GM23338 (cell line): ENCODE data around the gene ZNF490. TPM values are rescaled to one million over a fixed set of nuclear protein-coding genes. Genes with fewer than 3 reads are reported as not detected.

Experiments
- ATAC-seq: fragments of 200-7000 bp; cut with Tn5 transposase; 3 replicates; pipeline ENCODE4 v1.9.1; 2020
- DNase-seq: peaks from one replicate; pipeline ENCODE4 v3.0.0-alpha.2; 2015; ENCODE audit warnings: low spot score
- H2AFZ ChIP-seq: fragments of 200-600 bp; sonication (generic); 2 replicates; pipeline ENCODE4 v1.8.0; 2016; ENCODE audit warnings: antibody characterized with exemption, mild to moderate bottlenecking, moderate library complexity
- H3F3A ChIP-seq: fragments of 200-600 bp; sonication (generic); replicated peaks from 2 replicates; pipeline ENCODE4 v1.8.0; 2017; ENCODE audit warnings: antibody characterized with exemption, mixed run types, low read depth
- H3K27ac ChIP-seq: fragments of 200-600 bp; sonication (generic); 2 replicates; pipeline ENCODE4 v1.6.1; 2016; ENCODE audit warnings: low read depth
- H3K27me3 ChIP-seq: fragments of 200-600 bp; sonication (generic); 2 replicates; pipeline ENCODE4 v1.8.0; 2016; ENCODE audit warnings: mild to moderate bottlenecking, mixed run types, moderate library complexity; ENCODE audit not compliant: insufficient read depth
- H3K36me3 ChIP-seq: fragments of 200-600 bp; sonication (generic); 2 replicates; pipeline ENCODE4 v1.8.0; 2016; ENCODE audit warnings: mild to moderate bottlenecking; ENCODE audit not compliant: insufficient read depth
- H3K4me1 ChIP-seq: fragments of 200-600 bp; sonication (generic); 2 replicates; pipeline ENCODE4 v1.8.0; 2016; ENCODE audit warnings: mild to moderate bottlenecking, moderate library complexity; ENCODE audit not compliant: insufficient read depth
- H3K4me2 ChIP-seq: fragments of 200-600 bp; sonication (generic); 2 replicates; pipeline ENCODE4 v1.7.1; 2017; ENCODE audit warnings: mixed run types
- H3K4me3 ChIP-seq: fragments of 200-600 bp; sonication (generic); 2 replicates; pipeline ENCODE4 v1.6.1; 2016; ENCODE audit warnings: mixed run types
- H3K79me2 ChIP-seq: fragments of 200-600 bp; sonication (generic); replicated peaks from 2 replicates; pipeline ENCODE4 v1.8.0; 2017; ENCODE audit warnings: mild to moderate bottlenecking; ENCODE audit not compliant: insufficient read depth
- H3K9me2 ChIP-seq: fragments of 200-600 bp; sonication (generic); 2 replicates; pipeline ENCODE4 v1.8.0; 2017; ENCODE audit not compliant: insufficient read depth
- H4K20me1 ChIP-seq: fragments of 200-600 bp; sonication (generic); replicated peaks from 2 replicates; pipeline ENCODE4 v1.8.0; 2017; ENCODE audit warnings: mild to moderate bottlenecking; ENCODE audit not compliant: insufficient read depth
- H3K27ac Mint-ChIP-seq: 2 replicates; pipeline ENCODE4 v1.8.0; 2020; ENCODE audit warnings: inconsistent platforms, mild to moderate bottlenecking, moderate library complexity, mixed read lengths
- H3K27me3 Mint-ChIP-seq: 3 replicates; pipeline ENCODE4 v1.8.0; 2022; ENCODE audit warnings: low read depth, mild to moderate bottlenecking, moderate library complexity, mixed read lengths, inconsistent platforms; ENCODE audit not compliant: insufficient read depth, poor library complexity
- H3K36me3 Mint-ChIP-seq: 3 replicates; pipeline ENCODE4 v1.8.0; 2021; ENCODE audit warnings: low read depth, mild to moderate bottlenecking, inconsistent platforms, moderate library complexity, mixed read lengths
- H3K4me1 Mint-ChIP-seq: 3 replicates; pipeline ENCODE4 v1.8.0; 2020; ENCODE audit warnings: mild to moderate bottlenecking, inconsistent platforms, mixed read lengths
- H3K4me3 Mint-ChIP-seq: 3 replicates; pipeline ENCODE4 v1.8.0; 2021; ENCODE audit warnings: moderate library complexity, mild to moderate bottlenecking, inconsistent platforms, mixed read lengths
- H3K9me3 Mint-ChIP-seq: 3 replicates; pipeline ENCODE4 v1.8.0; 2020; ENCODE audit warnings: moderate library complexity, mild to moderate bottlenecking, inconsistent platforms, mixed read lengths
- CREB1 ChIP-seq: fragments of 250-450 bp; sonication (Bioruptor Pico); IDR thresholded peaks from 2 replicates; pipeline ENCODE4 v1.5.0; 2020; ENCODE audit warnings: low read depth, mild to moderate bottlenecking, moderate library complexity
- CTCF ChIP-seq, 2 experiments: fragments of 200-600 bp in 1 of 2; sonication (generic) in 1 of 2; conservative IDR thresholded peaks; 2 replicates each; pipeline versions ENCODE4 v1.5.1 to v1.6.1; 2016 to 2017; ENCODE audit warnings: antibody characterized with exemption in 2 of 2, low read depth in 2 of 2, mild to moderate bottlenecking in 2 of 2, moderate library complexity in 1 of 2
- EZH2 ChIP-seq: fragments of 200-600 bp; sonication (generic); IDR thresholded peaks from one replicate; pipeline ENCODE4 v1.8.0; 2017; ENCODE audit warnings: antibody characterized with exemption, mild to moderate bottlenecking, low read depth; ENCODE audit not compliant: unreplicated experiment
- JUNB ChIP-seq: IDR thresholded peaks from one replicate; pipeline ENCODE4 v1.6.1; 2016; ENCODE audit warnings: antibody characterized with exemption; ENCODE audit not compliant: unreplicated experiment
- NANOG ChIP-seq: IDR thresholded peaks from 2 replicates; pipeline ENCODE4 v1.6.1; 2016; ENCODE audit warnings: antibody characterized with exemption, borderline replicate concordance
- POLR2AphosphoS5 ChIP-seq: IDR thresholded peaks from 2 replicates; pipeline ENCODE4 v1.6.1; 2016; ENCODE audit warnings: antibody characterized with exemption, low read depth
- REST ChIP-seq: IDR thresholded peaks from one replicate; pipeline ENCODE4 v1.6.1; 2018; ENCODE audit warnings: antibody characterized with exemption; ENCODE audit not compliant: unreplicated experiment
- STAT1 ChIP-seq: IDR thresholded peaks from one replicate; pipeline ENCODE4 v1.6.1; 2016; ENCODE audit warnings: antibody characterized with exemption; ENCODE audit not compliant: unreplicated experiment
- ZNF114 ChIP-seq: fragments of 250-450 bp; sonication (Bioruptor Pico); IDR thresholded peaks from 2 replicates; pipeline ENCODE4 v1.5.0; 2020; ENCODE audit warnings: mild to moderate bottlenecking, moderate library complexity
- ZNF331 ChIP-seq: fragments of 250-450 bp; sonication (Bioruptor Pico); IDR thresholded peaks from 2 replicates; pipeline ENCODE4 v1.5.0; 2020; ENCODE audit warnings: low read depth, mild to moderate bottlenecking, moderate library complexity
- polyA plus RNA-seq: library from polyadenylated mRNA; unstranded; fragments of >200 nt; fragmentation: Nextera tagmentation; extraction: Ambion mirVana; gene quantifications from 2 replicates; pipeline ENCODE4 v1.2.1, GENCODE V29; 2016
- total RNA-seq: library from RNA; depleted of rRNA; stranded (reverse); fragments of >200 nt; shearing (Covaris generic); gene quantifications from 2 replicates; pipeline ENCODE4 v1.2.3, GENCODE V29; 2014
- TF ChIP-seq, protein P1 (sequence below): fragments of 250-450 bp; sonication (Bioruptor Pico); IDR thresholded peaks from 2 replicates; pipeline ENCODE4 v1.5.0; 2020; ENCODE audit warnings: mild to moderate bottlenecking, moderate library complexity

ZNF490 gene
- total and polyA plus RNA-seq, 2 experiments from 2014 or later, result 1.4 to 7.3 TPM

GRCh38 chr19:12603714-12604113 is 6.9 kb downstream of the ZNF490 start:
- ATAC-seq (no peak), DNase-seq (no peak)
- TF ChIP-seq ZNF114 (CRISPR knock-in tag) (no peak), CREB1 (CRISPR knock-in tag) (no peak), JUNB (no peak), EZH2 (no peak), REST (no peak)
- H4K20me1 ChIP-seq, result no peaks in the 10 kb centered on the region
- H3K27me3 ChIP-seq, result no peaks in the 10 kb centered on the region
- Mint-ChIP-seq H3K9me3 (no peaks in the 10 kb centered on the region), H3K4me3 (no peak overlapping the region), H3K27ac (no peak overlapping the region), H3K27me3 (no peaks in the 10 kb centered on the region), H3K4me1 (no peaks in the 10 kb centered on the region), H3K36me3 (peaks cover 16% of the 10 kb centered on the region; the same call in 2 of the 3 replicates)
- H3K4me2 ChIP-seq, result no peak overlapping the region
- H3K9me2 ChIP-seq, result no peaks in the 10 kb centered on the region
- H3K4me1 ChIP-seq, result no peaks in the 10 kb centered on the region
- H3K4me3 ChIP-seq, result no peak overlapping the region
- H3K79me2 ChIP-seq, result no peaks in the 10 kb centered on the region
- no peak overlapping the region for H2AFZ ChIP-seq
- no peaks in the 10 kb centered on the region for H3F3A ChIP-seq
- H3K36me3 ChIP-seq, result no peaks in the 10 kb centered on the region
- no peak overlapping the region for H3K27ac ChIP-seq

DNA sequence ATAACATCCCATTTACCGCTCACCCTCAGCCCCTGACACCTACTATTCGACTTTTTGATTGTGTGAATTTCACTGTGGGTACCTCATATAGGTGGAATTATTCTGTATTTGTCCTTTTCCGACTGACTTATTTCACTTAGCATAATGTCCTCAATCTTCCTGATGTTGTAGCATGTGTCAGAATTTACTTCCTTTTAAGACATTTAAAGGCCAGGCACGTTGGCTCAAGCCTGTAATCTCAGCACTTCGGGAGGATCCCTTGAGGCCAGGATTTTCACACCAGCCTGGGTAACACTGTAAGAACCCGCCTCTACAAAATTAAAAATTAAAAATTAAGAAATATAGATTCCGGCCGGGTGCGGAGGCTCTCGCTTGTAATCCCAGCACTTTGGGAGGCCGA is 13.0 kb downstream of the ZNF490 start:
- H3K4me3 Mint-ChIP-seq, result no peak overlapping the region
- H3K36me3 Mint-ChIP-seq, result peaks cover 17% of the 10 kb centered on the region
- no peaks in the 10 kb centered on the region; the same call in 2 of the 3 replicates for H3K4me1 Mint-ChIP-seq
- DNase-seq, result no peak
- Histone ChIP-seq H3K27me3 (no peaks in the 10 kb centered on the region), H3K36me3 (no peaks in the 10 kb centered on the region), H3K9me2 (no peaks in the 10 kb centered on the region), H3K79me2 (no peaks in the 10 kb centered on the region), H3F3A (no peaks in the 10 kb centered on the region), H3K4me2 (no peak overlapping the region), H3K4me1 (no peaks in the 10 kb centered on the region), H3K4me3 (no peak overlapping the region), H4K20me1 (no peaks in the 10 kb centered on the region), H3K27ac (0 out of 2 replicates have a peak overlapping the region, but pooled peaks have one; percentile 2), H2AFZ (no peak overlapping the region)
- H3K27ac Mint-ChIP-seq, result no peak overlapping the region
- H3K9me3 Mint-ChIP-seq, result no peaks in the 10 kb centered on the region
- H3K27me3 Mint-ChIP-seq, result no peaks in the 10 kb centered on the region
- ATAC-seq, result no peak
- no peak for TF ChIP-seq STAT1
- no peak for TF ChIP-seq JUNB
- TF ChIP-seq CTCF (conservative IDR thresholded peaks at IDR 0.05; ENCODE audit: low read depth in 2 of 2), result no peak
- TF ChIP-seq, protein P1, sequence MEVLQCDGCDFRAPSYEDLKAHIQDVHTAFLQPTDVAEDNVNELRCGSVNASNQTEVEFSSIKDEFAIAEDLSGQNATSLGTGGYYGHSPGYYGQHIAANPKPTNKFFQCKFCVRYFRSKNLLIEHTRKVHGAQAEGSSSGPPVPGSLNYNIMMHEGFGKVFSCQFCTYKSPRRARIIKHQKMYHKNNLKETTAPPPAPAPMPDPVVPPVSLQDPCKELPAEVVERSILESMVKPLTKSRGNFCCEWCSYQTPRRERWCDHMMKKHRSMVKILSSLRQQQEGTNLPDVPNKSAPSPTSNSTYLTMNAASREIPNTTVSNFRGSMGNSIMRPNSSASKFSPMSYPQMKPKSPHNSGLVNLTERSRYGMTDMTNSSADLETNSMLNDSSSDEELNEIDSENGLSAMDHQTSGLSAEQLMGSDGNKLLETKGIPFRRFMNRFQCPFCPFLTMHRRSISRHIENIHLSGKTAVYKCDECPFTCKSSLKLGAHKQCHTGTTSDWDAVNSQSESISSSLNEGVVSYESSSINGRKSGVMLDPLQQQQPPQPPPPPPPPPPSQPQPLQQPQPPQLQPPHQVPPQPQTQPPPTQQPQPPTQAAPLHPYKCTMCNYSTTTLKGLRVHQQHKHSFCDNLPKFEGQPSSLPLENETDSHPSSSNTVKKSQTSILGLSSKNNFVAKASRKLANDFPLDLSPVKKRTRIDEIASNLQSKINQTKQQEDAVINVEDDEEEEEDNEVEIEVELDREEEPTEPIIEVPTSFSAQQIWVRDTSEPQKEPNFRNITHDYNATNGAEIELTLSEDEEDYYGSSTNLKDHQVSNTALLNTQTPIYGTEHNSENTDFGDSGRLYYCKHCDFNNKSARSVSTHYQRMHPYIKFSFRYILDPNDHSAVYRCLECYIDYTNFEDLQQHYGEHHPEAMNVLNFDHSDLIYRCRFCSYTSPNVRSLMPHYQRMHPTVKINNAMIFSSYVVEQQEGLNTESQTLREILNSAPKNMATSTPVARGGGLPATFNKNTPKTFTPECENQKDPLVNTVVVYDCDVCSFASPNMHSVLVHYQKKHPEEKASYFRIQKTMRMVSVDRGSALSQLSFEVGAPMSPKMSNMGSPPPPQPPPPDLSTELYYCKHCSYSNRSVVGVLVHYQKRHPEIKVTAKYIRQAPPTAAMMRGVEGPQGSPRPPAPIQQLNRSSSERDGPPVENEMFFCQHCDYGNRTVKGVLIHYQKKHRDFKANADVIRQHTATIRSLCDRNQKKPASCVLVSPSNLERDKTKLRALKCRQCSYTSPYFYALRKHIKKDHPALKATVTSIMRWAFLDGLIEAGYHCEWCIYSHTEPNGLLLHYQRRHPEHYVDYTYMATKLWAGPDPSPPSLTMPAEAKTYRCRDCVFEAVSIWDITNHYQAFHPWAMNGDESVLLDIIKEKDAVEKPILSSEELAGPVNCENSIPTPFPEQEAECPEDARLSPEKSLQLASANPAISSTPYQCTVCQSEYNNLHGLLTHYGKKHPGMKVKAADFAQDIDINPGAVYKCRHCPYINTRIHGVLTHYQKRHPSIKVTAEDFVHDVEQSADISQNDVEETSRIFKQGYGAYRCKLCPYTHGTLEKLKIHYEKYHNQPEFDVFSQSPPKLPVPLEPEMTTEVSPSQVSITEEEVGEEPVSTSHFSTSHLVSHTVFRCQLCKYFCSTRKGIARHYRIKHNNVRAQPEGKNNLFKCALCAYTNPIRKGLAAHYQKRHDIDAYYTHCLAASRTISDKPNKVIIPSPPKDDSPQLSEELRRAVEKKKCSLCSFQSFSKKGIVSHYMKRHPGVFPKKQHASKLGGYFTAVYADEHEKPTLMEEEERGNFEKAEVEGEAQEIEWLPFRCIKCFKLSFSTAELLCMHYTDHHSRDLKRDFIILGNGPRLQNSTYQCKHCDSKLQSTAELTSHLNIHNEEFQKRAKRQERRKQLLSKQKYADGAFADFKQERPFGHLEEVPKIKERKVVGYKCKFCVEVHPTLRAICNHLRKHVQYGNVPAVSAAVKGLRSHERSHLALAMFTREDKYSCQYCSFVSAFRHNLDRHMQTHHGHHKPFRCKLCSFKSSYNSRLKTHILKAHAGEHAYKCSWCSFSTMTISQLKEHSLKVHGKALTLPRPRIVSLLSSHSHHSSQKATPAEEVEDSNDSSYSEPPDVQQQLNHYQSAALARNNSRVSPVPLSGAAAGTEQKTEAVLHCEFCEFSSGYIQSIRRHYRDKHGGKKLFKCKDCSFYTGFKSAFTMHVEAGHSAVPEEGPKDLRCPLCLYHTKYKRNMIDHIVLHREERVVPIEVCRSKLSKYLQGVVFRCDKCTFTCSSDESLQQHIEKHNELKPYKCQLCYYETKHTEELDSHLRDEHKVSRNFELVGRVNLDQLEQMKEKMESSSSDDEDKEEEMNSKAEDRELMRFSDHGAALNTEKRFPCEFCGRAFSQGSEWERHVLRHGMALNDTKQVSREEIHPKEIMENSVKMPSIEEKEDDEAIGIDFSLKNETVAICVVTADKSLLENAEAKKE (CRISPR knock-in tag), result no peak
- no peak for TF ChIP-seq ZNF114 (CRISPR knock-in tag)
- no peak for TF ChIP-seq POLR2AphosphoS5
- no peak for TF ChIP-seq ZNF331 (CRISPR knock-in tag)
- TF ChIP-seq NANOG, result no peak
- TF ChIP-seq CREB1 (CRISPR knock-in tag), result no peak
- no peak for TF ChIP-seq EZH2
